A549 (cell line): ENCODE data around the gene ANKRD6. TPM values are rescaled to one million over a fixed set of nuclear protein-coding genes. Genes with fewer than 3 reads are reported as not detected.

Source experiments
- ATAC-seq, 2 experiments: fragments of 200-7000 bp in 1 of 2; fragments of >200 bp in 1 of 2; cut with Nextera tagmentation in 1 of 2; cut with Tn5 transposase in 1 of 2; 3 replicates each; pipeline versions ENCODE4 v1.8.0 to v1.9.1; 2018 to 2020; ENCODE audit warnings: mild to moderate bottlenecking in 1 of 2, moderate library complexity in 1 of 2
- CTCF ChIA-PET: fragments of 300-600 bp; sonication (Branson Sonifier 250); formaldehyde crosslinking; extraction: SDS; loops from one replicate; lab custom pipeline; 2021; ENCODE audit warnings: antibody characterized with exemption, inconsistent platforms; lab: Yijun Ruan, JAX
- POLR2A ChIA-PET: fragments of 350-600 bp; formaldehyde crosslinking; extraction: SDS; loops from one replicate; lab custom pipeline; 2021; ENCODE audit warnings: antibody characterized with exemption, inconsistent platforms; lab: Yijun Ruan, JAX
- DNase-seq, 2 experiments: peaks; one replicate each; pipeline versions ENCODE4 v3.0.0 to v3.0.0-alpha.2; 2011 to 2016; ENCODE audit warnings: low read depth in 1 of 2, low spot score in 1 of 2
- FAIRE-seq: peaks from 2 replicates; lab custom pipeline; 2011; peaks lifted over from hg19 to GRCh38; lab: Jason Lieb, UNC
- H3K27ac ChIP-seq, 2 experiments: fragments of >200 bp; sonication (Bioruptor Twin); formaldehyde crosslinking; 3 replicates each; pipeline ENCODE4 v1.5.1; 2016 to 2017
- H3K4me1 ChIP-seq: fragments of >200 bp; sonication (Bioruptor Twin); formaldehyde crosslinking; 3 replicates; pipeline ENCODE4 v1.6.1; 2016
- H3K4me2 ChIP-seq: fragments of >200 bp; sonication (Bioruptor Twin); formaldehyde crosslinking; 3 replicates; pipeline ENCODE4 v1.6.1; 2016
- H3K4me3 ChIP-seq: fragments of >200 bp; sonication (Bioruptor Twin); formaldehyde crosslinking; 3 replicates; pipeline ENCODE4 v1.5.1; 2016
- H3K9me3 ChIP-seq: fragments of >200 bp; sonication (Bioruptor Twin); formaldehyde crosslinking; 3 replicates; pipeline ENCODE4 v1.6.1; 2016
- BHLHE40 ChIP-seq: IDR thresholded peaks from 2 replicates; pipeline ENCODE4 v1.6.1; 2012; ENCODE audit warnings: low read depth, low read length, inconsistent platforms
- CBX2 ChIP-seq: fragments of 200-600 bp; sonication (generic); IDR thresholded peaks from 2 replicates; pipeline ENCODE4 v1.6.1; 2016; ENCODE audit warnings: low read depth, mild to moderate bottlenecking, borderline replicate concordance
- CHD4 ChIP-seq: fragments of 200-600 bp; sonication (generic); IDR thresholded peaks from 2 replicates; pipeline ENCODE4 v1.6.1; 2016; ENCODE audit warnings: antibody characterized with exemption, mild to moderate bottlenecking, borderline replicate concordance
- CTCF ChIP-seq: fragments of >200 bp; sonication (Bioruptor Twin); formaldehyde crosslinking; IDR thresholded peaks from 3 replicates; pipeline ENCODE4 v1.5.1; 2016
- E2F6 ChIP-seq: IDR thresholded peaks from 2 replicates; pipeline ENCODE4 v1.6.1; 2012; ENCODE audit warnings: low read depth, borderline replicate concordance
- ESRRA ChIP-seq: fragments of 150-350 bp; IDR thresholded peaks from 2 replicates; pipeline ENCODE4 v1.6.1; 2014; ENCODE audit warnings: mild to moderate bottlenecking, low read length, borderline replicate concordance
- FOSB ChIP-seq: fragments of 250-450 bp; sonication (Bioruptor Pico); IDR thresholded peaks from 2 replicates; pipeline ENCODE4 v1.5.0; 2020; ENCODE audit warnings: mild to moderate bottlenecking, moderate library complexity
- FOXS1 ChIP-seq: fragments of 250-450 bp; sonication (Bioruptor Pico); IDR thresholded peaks from 2 replicates; pipeline ENCODE4 v1.5.0; 2020; ENCODE audit warnings: mild to moderate bottlenecking, moderate library complexity
- GATA3 ChIP-seq: IDR thresholded peaks from 2 replicates; pipeline ENCODE4 v1.6.1; 2012; ENCODE audit warnings: borderline replicate concordance
- HDAC2 ChIP-seq: fragments of 200-600 bp; sonication (generic); IDR thresholded peaks from 2 replicates; pipeline ENCODE4 v1.6.1; 2016
- HES2 ChIP-seq: fragments of >200 bp; sonication (Bioruptor Twin); formaldehyde crosslinking; IDR thresholded peaks from 2 replicates; pipeline ENCODE4 v1.6.1; 2016
- HMGXB4 ChIP-seq: fragments of 250-450 bp; sonication (Bioruptor Pico); IDR thresholded peaks from 2 replicates; pipeline ENCODE4 v1.5.0; 2021; ENCODE audit warnings: mild to moderate bottlenecking, moderate library complexity, borderline replicate concordance
- HOXA7 ChIP-seq: fragments of 250-450 bp; sonication (Bioruptor Pico); IDR thresholded peaks from 2 replicates; pipeline ENCODE4 v1.5.0; 2020; ENCODE audit warnings: mild to moderate bottlenecking, moderate library complexity
- MAX ChIP-seq: IDR thresholded peaks from 2 replicates; pipeline ENCODE4 v1.6.1; 2012
- MAZ ChIP-seq: fragments of 150-350 bp; IDR thresholded peaks from 2 replicates; pipeline ENCODE4 v1.6.1; 2014; ENCODE audit warnings: antibody characterized with exemption, low read depth, low read length, borderline replicate concordance
- MYC ChIP-seq: IDR thresholded peaks from 2 replicates; pipeline ENCODE4 v1.6.1; 2012; ENCODE audit warnings: mild to moderate bottlenecking, inconsistent platforms, low read length, improper control_type of control experiment, borderline replicate concordance
- NFE2L2 ChIP-seq: fragments of 150-350 bp; conservative IDR thresholded peaks from 2 replicates; pipeline ENCODE4 v1.6.1; 2014; ENCODE audit warnings: low read length
- PHF8 ChIP-seq: fragments of 200-600 bp; sonication (generic); IDR thresholded peaks from 2 replicates; pipeline ENCODE4 v1.6.1; 2016; ENCODE audit warnings: low read depth, mild to moderate bottlenecking, antibody characterized with exemption, moderate library complexity, borderline replicate concordance
- RCOR1 ChIP-seq: fragments of 150-350 bp; IDR thresholded peaks from 2 replicates; pipeline ENCODE4 v1.6.1; 2014; ENCODE audit warnings: antibody characterized with exemption, low read length, low read depth
- RFX5 ChIP-seq: fragments of 450-650 bp; IDR thresholded peaks from 2 replicates; pipeline ENCODE4 v1.7.1; 2014; ENCODE audit warnings: antibody characterized with exemption, mild to moderate bottlenecking, moderate library complexity
- TP53 ChIP-seq: fragments of 250-450 bp; sonication (Bioruptor Pico); IDR thresholded peaks from 2 replicates; pipeline ENCODE4 v1.5.0; 2021; ENCODE audit warnings: mild to moderate bottlenecking, moderate library complexity
- USF2 ChIP-seq: fragments of 450-650 bp; IDR thresholded peaks from 2 replicates; pipeline ENCODE4 v1.6.1; 2014; ENCODE audit warnings: antibody characterized with exemption
- ZNF302 ChIP-seq: fragments of 250-450 bp; sonication (Bioruptor Pico); IDR thresholded peaks from 2 replicates; pipeline ENCODE4 v1.9.0; 2021; ENCODE audit warnings: inconsistent platforms, mild to moderate bottlenecking, moderate library complexity
- WGBS: methylation state at CpG from one replicate; pipeline ENCODE4 v1.1.6; 2017; ENCODE audit errors: missing lambda C conversion rate; 5-methylcytosine and 5-hydroxymethylcytosine counted together
- polyA plus RNA-seq, 4 experiments: library from polyadenylated mRNA; depleted of rRNA in 3 of 4; stranded (reverse); fragments of >200 nt; fragmentation: RNase III in 1 of 4; extraction: RNeasy Plus Mini Kit Qiagen cat#74134 plus additional on column Dnase treatment in 1 of 4; gene quantifications; 2 replicates in 3 of 4; 3 replicates in 1 of 4; pipeline ENCODE4 v1.2.3, GENCODE V29; 2011 to 2017

The ANKRD6 gene
- polyA plus RNA-seq, 2 of the 4 experiments (the other 2 are of a cell fraction): 2.2 to 3.6 TPM

- FAIRE-seq (no peak), DNase-seq (no peak), ATAC-seq (0 out of 6 replicates have a peak, but pooled peaks of 1 of the 2 experiments have one; percentile 20)
- 0 out of 3 replicates have a peak, but pooled peaks cover 3% of the 10 kb centered on the region for H3K4me1 ChIP-seq
- H3K9me3 ChIP-seq: no peaks in the 10 kb centered on the region
- H3K27ac ChIP-seq: no peak overlapping the region
- no peak overlapping the region for H3K4me3 ChIP-seq
- WGBS: 67% methylated on average over 2 of the region's 2 CpGs
- POLR2A ChIA-PET: no interaction called here
- CTCF ChIA-PET: no interaction called here
- TF ChIP-seq CHD4 (no peak), PHF8 (no peak), MAX (no peak), HMGXB4 (no peak), ZNF302 (CRISPR knock-in tag) (no peak), CBX2 (no peak), CTCF (no peak), HOXA7 (no peak), MAZ (no peak), GATA3 (no peak), ESRRA (no peak), USF2 (no peak), NFE2L2 (no peak), FOSB (CRISPR knock-in tag) (no peak), BHLHE40 (no peak), RCOR1 (no peak), E2F6 (no peak), RFX5 (no peak), HDAC2 (no peak), FOXS1 (CRISPR knock-in tag) (no peak)
- H3K4me2 ChIP-seq: peak overlapping the region; percentile 36
These were observed 42.1 kb downstream of the ANKRD6 start for GRCh38 chr6:89475101-89475500.

GRCh38 chr6:89475634-89476033, 42.7 kb downstream of the ANKRD6 start:
- no peak overlapping the region for H3K27ac ChIP-seq
- ATAC-seq (no peak; a peak in 1 of 6 replicates), FAIRE-seq (no peak), DNase-seq (no peak)
- CTCF ChIA-PET: no interaction called here
- TF ChIP-seq HDAC2 (no peak), MYC (no peak), HES2 (no peak), ZNF302 (CRISPR knock-in tag) (no peak), TP53 (no peak)
- H3K4me3 ChIP-seq: no peak overlapping the region
- 0 out of 3 replicates have a peak, but pooled peaks cover 3% of the 10 kb centered on the region for H3K4me1 ChIP-seq
- POLR2A ChIA-PET: no interaction called here
- H3K9me3 ChIP-seq: no peaks in the 10 kb centered on the region
- H3K4me2 ChIP-seq: peak overlapping the region; percentile 26; the same call in 1 of the 3 replicates
